Right lobe of liver (tissue), 6 donors: ENCODE data around the gene SLC5A11. TPM values are rescaled to one million over a fixed set of nuclear protein-coding genes. Genes with fewer than 3 reads are reported as not detected.
A peak's percentile ranks its signal among the peaks of the same experiment; 100 is the strongest.

Experiments used
- ATAC-seq, 4 donors: fragments of 200-7000 bp; cut with Tn5 transposase; one replicate each; pipeline ENCODE4 v1.9.1; 2020; ENCODE audit warnings: mild to moderate bottlenecking in 4 of 4, moderate library complexity in 4 of 4
- DNase-seq, 3 donors: peaks; one replicate each; pipeline ENCODE4 v3.0.0-alpha.2; 2020
- H3K27ac ChIP-seq, 3 donors: fragments of 200-600 bp; one replicate each; pipeline ENCODE4 v1.8.0; 2022
- H3K27me3 ChIP-seq, 2 donors: fragments of 200-600 bp; one replicate each; pipeline ENCODE4 v1.8.0; 2022
- H3K36me3 ChIP-seq, 4 donors: fragments of 200-600 bp; sonication (generic) in 1 of 4; one replicate each; pipeline versions ENCODE4 v1.5.1 to v1.8.0; 2017 to 2022; ENCODE audit warnings: control low read depth in 1 of 4
- H3K4me1 ChIP-seq, 4 donors: fragments of 200-600 bp; sonication (generic) in 1 of 4; one replicate each; pipeline versions ENCODE4 v1.5.1 to v1.8.0; 2017 to 2022; ENCODE audit warnings: control low read depth in 1 of 4
- H3K4me3 ChIP-seq, 3 donors: fragments of 200-600 bp; one replicate each; pipeline ENCODE4 v1.8.0; 2022
- H3K9me3 ChIP-seq, 4 donors: fragments of 200-600 bp; sonication (generic) in 1 of 4; one replicate each; pipeline versions ENCODE4 v1.5.1 to v1.8.0; 2017 to 2022; ENCODE audit warnings: control low read depth in 1 of 4
- POLR2A ChIP-seq: fragments of 450-650 bp; IDR thresholded peaks from one replicate; pipeline ENCODE4 v1.6.1; 2017; ENCODE audit warnings: antibody characterized with exemption, mild to moderate bottlenecking
- WGBS: methylation state at CpG from one replicate; pipeline ENCODE4 v1.1.6; 2018; ENCODE audit warnings: low coverage, low lambda C conversion rate; ENCODE audit not compliant: insufficient coverage; ENCODE audit errors: missing lambda C conversion rate; 5-methylcytosine and 5-hydroxymethylcytosine counted together
- intact Hi-C, 2 donors: fragments of 100-400 bp; cut with DNase I; formaldehyde crosslinking; loops; one replicate each; pipeline versions ENCODE4 v1.11.2 to v1.14.1; 2022
- total RNA-seq, 6 experiments: library from RNA; depleted of rRNA in 2 of 6; stranded (reverse); fragments of >200 nt in 2 of 6; fragmentation: NEBNext Ultra II Directional in 3 of 6; extraction: Animal tissue kit (Norgen Biotek cat#: 25700) in 3 of 6; gene quantifications; one replicate each; pipeline versions ENCODE4 v1.1.0 to v1.2.4, GENCODE V29; 2016 to 2023
- TF ChIP-seq, protein P1 (sequence below), 4 donors: fragments of 200-600 bp in 3 of 4; fragments of 450-650 bp in 1 of 4; IDR thresholded peaks; one replicate each; pipeline versions ENCODE4 v1.5.1 to v1.8.0; 2016 to 2022; ENCODE audit warnings: antibody characterized with exemption in 4 of 4, mild to moderate bottlenecking in 2 of 4
- donor health status: DM: no; HTN: yes; CAD: no.
- donor health status: DM: no; HTN: no; CAD: no.
- donor health status: DM: no; HTN: no; CAD: no.
- donor health status: DM: no; HTN: yes; CAD: no.
- donor health status: DM: no; HTN: yes; CAD: no.

The SLC5A11 gene
- total RNA-seq, 6 experiments from 2014 or later, result 0.43 to 1.6 (median 1.2) TPM

DNA sequence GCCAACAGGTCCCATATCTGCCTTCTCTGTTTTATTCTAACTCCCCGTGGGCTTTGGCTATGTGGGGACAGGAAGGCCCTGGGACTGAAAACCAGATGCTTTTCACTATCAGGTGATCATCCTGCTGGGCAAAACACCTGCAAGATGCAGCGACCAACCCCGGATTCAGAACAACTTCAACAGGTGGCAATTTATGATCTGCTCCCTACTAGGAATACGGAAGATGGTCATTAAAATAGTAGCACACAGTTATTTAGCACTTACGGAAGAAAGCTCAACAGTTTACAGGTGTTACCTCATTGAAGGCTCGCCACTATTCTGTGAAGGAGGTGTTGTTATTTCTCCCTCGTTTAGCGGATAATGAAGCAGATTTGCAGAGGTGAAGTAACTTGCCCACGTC lies 7.8 kb upstream of the SLC5A11 start:
- Histone ChIP-seq H3K4me1 (peaks cover 0 to 14% (median 0%) of the 10 kb centered on the region in 4 donors), H3K36me3 (no peaks in the 10 kb centered on the region), H3K9me3 (no peaks in the 10 kb centered on the region), H3K27ac (no peak overlapping the region), H3K4me3 (no peak overlapping the region), H3K27me3 (no peaks in the 10 kb centered on the region)
- WGBS, result 88% methylated on average over 7 of the region's 9 CpGs
- intact Hi-C loops, result no loop called here
- TF ChIP-seq, protein P1, sequence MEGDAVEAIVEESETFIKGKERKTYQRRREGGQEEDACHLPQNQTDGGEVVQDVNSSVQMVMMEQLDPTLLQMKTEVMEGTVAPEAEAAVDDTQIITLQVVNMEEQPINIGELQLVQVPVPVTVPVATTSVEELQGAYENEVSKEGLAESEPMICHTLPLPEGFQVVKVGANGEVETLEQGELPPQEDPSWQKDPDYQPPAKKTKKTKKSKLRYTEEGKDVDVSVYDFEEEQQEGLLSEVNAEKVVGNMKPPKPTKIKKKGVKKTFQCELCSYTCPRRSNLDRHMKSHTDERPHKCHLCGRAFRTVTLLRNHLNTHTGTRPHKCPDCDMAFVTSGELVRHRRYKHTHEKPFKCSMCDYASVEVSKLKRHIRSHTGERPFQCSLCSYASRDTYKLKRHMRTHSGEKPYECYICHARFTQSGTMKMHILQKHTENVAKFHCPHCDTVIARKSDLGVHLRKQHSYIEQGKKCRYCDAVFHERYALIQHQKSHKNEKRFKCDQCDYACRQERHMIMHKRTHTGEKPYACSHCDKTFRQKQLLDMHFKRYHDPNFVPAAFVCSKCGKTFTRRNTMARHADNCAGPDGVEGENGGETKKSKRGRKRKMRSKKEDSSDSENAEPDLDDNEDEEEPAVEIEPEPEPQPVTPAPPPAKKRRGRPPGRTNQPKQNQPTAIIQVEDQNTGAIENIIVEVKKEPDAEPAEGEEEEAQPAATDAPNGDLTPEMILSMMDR (IDR thresholded peaks at IDR 0.05), result no peak
- no peak for TF ChIP-seq POLR2A
- DNase-seq (no peak), ATAC-seq (no peak)

- DNase-seq, result no peak
- H3K4me3 ChIP-seq, result peak overlapping the region in 2 of 3 donors; percentile 24 to 47
- H3K36me3 ChIP-seq, result no peaks in the 10 kb centered on the region
- no peak for TF ChIP-seq POLR2A
- TF ChIP-seq, protein P1 (IDR thresholded peaks at IDR 0.05), result no peak
- intact Hi-C loops, result no loop called here
- H3K27ac ChIP-seq, result peak overlapping the region; percentile 25 to 63 (median 57)
- no peaks in the 10 kb centered on the region for H3K9me3 ChIP-seq
- H3K4me1 ChIP-seq, result peaks cover 0 to 14% (median 0%) of the 10 kb centered on the region in 4 donors
- no peaks in the 10 kb centered on the region for H3K27me3 ChIP-seq
- WGBS, result 3% methylated on average over 3 of the region's 5 CpGs
- peak; percentile 74 to 84 (median 81) for ATAC-seq
Observed at GRCh38 chr16:24838554-24839266, 7.1 kb upstream of the SLC5A11 start.

DNA sequence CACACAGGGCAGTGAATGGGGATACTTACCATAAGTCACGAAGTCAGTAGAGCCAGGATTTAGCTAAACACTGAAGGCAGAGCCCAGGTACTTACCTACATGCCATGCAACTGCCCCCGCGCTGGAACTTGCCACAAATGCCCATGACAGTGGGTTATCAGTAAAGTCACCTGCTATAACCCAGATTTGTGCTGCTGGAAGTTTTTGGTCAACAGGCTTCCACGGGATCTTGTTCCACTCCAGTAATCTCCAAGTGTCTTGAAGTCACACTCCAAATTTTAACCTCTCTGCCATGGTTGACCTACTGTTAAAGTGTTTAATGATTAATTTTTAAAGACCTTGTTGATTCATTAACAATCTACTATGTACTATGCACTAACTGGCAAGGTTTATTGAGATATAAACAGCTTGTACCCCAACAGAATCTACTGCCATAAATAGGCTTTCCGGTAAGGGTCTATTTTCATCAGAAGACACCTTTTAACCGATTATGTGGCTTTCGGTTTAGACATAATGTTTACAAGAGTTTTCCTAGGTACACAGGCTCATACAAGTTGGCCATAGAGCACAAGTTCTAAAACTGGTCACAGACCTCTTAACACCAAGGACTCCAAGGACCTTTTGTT lies 6.3 kb upstream of the SLC5A11 start:
- WGBS, result 50% methylated on average over 6 of the region's 7 CpGs
- intact Hi-C loops, result no loop called here
- peak; percentile 61 to 69 (median 68) for ATAC-seq
- DNase-seq, result no peak
- Histone ChIP-seq H3K4me1 (peaks cover 0 to 14% (median 0%) of the 10 kb centered on the region in 4 donors), H3K9me3 (no peaks in the 10 kb centered on the region), H3K27me3 (no peaks in the 10 kb centered on the region), H3K27ac (peak overlapping the region; percentile 25 to 63 (median 57)), H3K36me3 (no peaks in the 10 kb centered on the region), H3K4me3 (peak overlapping the region in 2 of 3 donors; percentile 24 to 47)
- TF ChIP-seq, protein P1 (IDR thresholded peaks at IDR 0.05), result no peak
- no peak for TF ChIP-seq POLR2A

DNA sequence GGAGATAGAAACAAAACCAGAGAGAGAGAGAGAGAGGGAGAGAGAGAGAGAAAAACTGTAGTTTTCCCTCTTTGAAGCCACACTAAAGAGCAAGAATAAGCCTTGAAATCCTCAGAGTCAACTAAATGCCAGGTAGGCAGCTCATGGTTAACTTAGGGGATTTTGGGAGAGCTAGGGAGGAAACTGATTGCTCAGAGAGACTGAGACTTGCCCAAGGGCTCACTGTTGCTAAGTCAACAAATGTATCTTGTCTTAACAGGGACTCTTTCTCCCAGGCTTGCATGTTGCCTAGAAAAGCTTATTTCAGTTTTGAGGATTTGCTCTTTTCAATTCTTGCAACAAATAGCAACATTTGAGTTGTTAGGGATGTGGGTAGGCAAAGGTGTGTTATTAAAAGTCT lies 4.5 kb upstream of the SLC5A11 start:
- H3K27me3 ChIP-seq, result no peaks in the 10 kb centered on the region
- ATAC-seq (no peak), DNase-seq (no peak)
- H3K4me1 ChIP-seq, result peaks cover 0 to 14% (median 0%) of the 10 kb centered on the region in 4 donors
- no peak overlapping the region for H3K4me3 ChIP-seq
- H3K9me3 ChIP-seq, result no peaks in the 10 kb centered on the region
- TF ChIP-seq POLR2A, result no peak
- TF ChIP-seq, protein P1 (IDR thresholded peaks at IDR 0.05), result no peak
- intact Hi-C loops, result no loop called here
- H3K36me3 ChIP-seq, result no peaks in the 10 kb centered on the region
- H3K27ac ChIP-seq, result no peak overlapping the region
